Activated naive CD4-positive, alpha-beta T cell treated with anti-CD3 and anti-CD28 coated beads, Interleukin-2, amount 50 U/mL, for 72 hours (primary cell): ENCODE data around the gene BRD3. TPM values are rescaled to one million over a fixed set of nuclear protein-coding genes. Genes with fewer than 3 reads are reported as not detected.
A peak's percentile ranks its signal among the peaks of the same experiment; 100 is the strongest.
"Not testable (repeated sequence)": the region's sequence is repeated elsewhere in the genome, so short reads cannot be mapped to it uniquely, and the experiment has no call there.

Source experiments
- ATAC-seq, 2 donors: fragments of 150-1000 bp; cut with Tn5 transposase; 2 replicates each; pipeline ENCODE4 v1.10.0; 2021; ENCODE audit warnings: mild to moderate bottlenecking in 2 of 2, moderate library complexity in 2 of 2
- DNase-seq, 2 donors: peaks; one replicate each; pipeline ENCODE4 v3.0.0; 2021 to 2022; ENCODE audit warnings: low spot score in 2 of 2
- H3K27ac Mint-ChIP-seq, 2 donors: one replicate each; pipeline ENCODE4 v1.8.0; 2022; ENCODE audit warnings: mild to moderate bottlenecking in 2 of 2, mixed read lengths in 2 of 2
- H3K36me3 Mint-ChIP-seq, 2 donors: one replicate each; pipeline ENCODE4 v1.8.0; 2022; ENCODE audit warnings: mixed read lengths in 2 of 2
- H3K9me3 Mint-ChIP-seq, 2 donors: one replicate each; pipeline ENCODE4 v1.8.0; 2022; ENCODE audit warnings: mixed read lengths in 2 of 2
- total RNA-seq, 2 donors: library from RNA; stranded (reverse); gene quantifications; one replicate each; pipeline ENCODE4 v1.2.3, GENCODE V29; 2022

The BRD3 gene
- total RNA-seq, result 10 to 100 TPM; 24.6 to 29.5 TPM

GRCh38 chr9:134067904-134068743 is at the start of gene BRD3:
BRD3 (minus strand) TSS chr9:134068026; CDS start chr9:134053477, 14,549 bp downstream.
- ATAC-seq, result peak; percentile 77 to 87
- Mint-ChIP-seq H3K36me3 (no peaks in the 10 kb centered on the region), H3K9me3 (no peaks in the 10 kb centered on the region), H3K27ac (peak within 1 kb of the TSS; percentile 72 to 90)
- peak; percentile 82 to 84 for DNase-seq

GRCh38 chr9:134112561-134112960 is 44.7 kb upstream of the BRD3 start:
- Mint-ChIP-seq H3K9me3 (no peaks in the 10 kb centered on the region), H3K36me3 (no peaks in the 10 kb centered on the region), H3K27ac (no peak overlapping the region)
- DNase-seq (no peak), ATAC-seq (no peak)

GRCh38 chr9:134111064-134111463 is 43.2 kb upstream of the BRD3 start:
- Mint-ChIP-seq H3K27ac (no peak overlapping the region), H3K36me3 (no peaks in the 10 kb centered on the region), H3K9me3 (no peaks in the 10 kb centered on the region)
- no peak for ATAC-seq
- no peak for DNase-seq

- DNase-seq, result no peak
- H3K27ac Mint-ChIP-seq, result peak overlapping the region; percentile 33 to 57
- no peak for ATAC-seq
- H3K9me3 Mint-ChIP-seq, result no peaks in the 10 kb centered on the region
- no peaks in the 10 kb centered on the region for H3K36me3 Mint-ChIP-seq
Measured at GRCh38 chr9:134103391-134103998, 35.7 kb upstream of the BRD3 start.

- DNase-seq (no peak), ATAC-seq (no peak)
- H3K36me3 Mint-ChIP-seq, result no peaks in the 10 kb centered on the region
- no peaks in the 10 kb centered on the region for H3K9me3 Mint-ChIP-seq
- H3K27ac Mint-ChIP-seq, result no peak overlapping the region
Measured at GRCh38 chr9:134101623-134102149, 33.9 kb upstream of the BRD3 start.

GRCh38 chr9:134101133-134101532 is 33.3 kb upstream of the BRD3 start:
- not testable (repeated sequence) for H3K27ac Mint-ChIP-seq, H3K36me3 Mint-ChIP-seq, DNase-seq, H3K9me3 Mint-ChIP-seq, ATAC-seq

- no peaks in the 10 kb centered on the region for H3K9me3 Mint-ChIP-seq
- no peak for ATAC-seq
- H3K36me3 Mint-ChIP-seq, result no peaks in the 10 kb centered on the region
- no peak overlapping the region for H3K27ac Mint-ChIP-seq
- DNase-seq, result no peak
Measured at GRCh38 chr9:134100040-134100439, 32.2 kb upstream of the BRD3 start.

GRCh38 chr9:134099123-134099761 is 31.4 kb upstream of the BRD3 start:
- no peaks in the 10 kb centered on the region for H3K36me3 Mint-ChIP-seq
- ATAC-seq, result peak; percentile 46 to 94
- peak in 1 of 2 donors; percentile 69 for DNase-seq
- H3K9me3 Mint-ChIP-seq, result no peaks in the 10 kb centered on the region
- no peak overlapping the region for H3K27ac Mint-ChIP-seq

GRCh38 chr9:134089972-134090371 is 22.1 kb upstream of the BRD3 start:
- ATAC-seq, result no peak
- Mint-ChIP-seq H3K27ac (no peak overlapping the region), H3K36me3 (no peaks in the 10 kb centered on the region), H3K9me3 (peaks cover 0 to 5% of the 10 kb centered on the region in 2 donors)
- no peak for DNase-seq

GRCh38 chr9:134088063-134088725 is 20.4 kb upstream of the BRD3 start:
- DNase-seq (no peak), ATAC-seq (no peak)
- no peaks in the 10 kb centered on the region for H3K36me3 Mint-ChIP-seq
- peaks cover 0 to 5% of the 10 kb centered on the region in 2 donors for H3K9me3 Mint-ChIP-seq
- no peak overlapping the region for H3K27ac Mint-ChIP-seq

GRCh38 chr9:134085674-134086073 is 17.8 kb upstream of the BRD3 start:
- H3K36me3 Mint-ChIP-seq, result no peaks in the 10 kb centered on the region
- no peak overlapping the region for H3K27ac Mint-ChIP-seq
- peaks cover 0 to 5% of the 10 kb centered on the region in 2 donors for H3K9me3 Mint-ChIP-seq
- DNase-seq (no peak), ATAC-seq (no peak)

- H3K9me3 Mint-ChIP-seq, result peaks cover 6 to 11% of the 10 kb centered on the region in 2 donors
- no peak overlapping the region for H3K27ac Mint-ChIP-seq
- no peak for DNase-seq
- no peak for ATAC-seq
- H3K36me3 Mint-ChIP-seq, result peaks cover 7 to 8% of the 10 kb centered on the region in 2 donors
Measured at GRCh38 chr9:134083451-134083850, 15.6 kb upstream of the BRD3 start.

GRCh38 chr9:134076644-134077043 is 8.8 kb upstream of the BRD3 start:
- ATAC-seq (no peak), DNase-seq (no peak)
- Mint-ChIP-seq H3K27ac (no peak overlapping the region), H3K36me3 (peaks cover 13 to 14% of the 10 kb centered on the region in 2 donors), H3K9me3 (peaks cover 6% of the 10 kb centered on the region in 2 donors)

GRCh38 chr9:134075689-134076088 is 7.9 kb upstream of the BRD3 start:
- H3K9me3 Mint-ChIP-seq, ATAC-seq, DNase-seq, H3K27ac Mint-ChIP-seq: not testable (repeated sequence)
- peaks cover 13 to 14% of the 10 kb centered on the region in 2 donors for H3K36me3 Mint-ChIP-seq

GRCh38 chr9:134073500-134073899 is 5.7 kb upstream of the BRD3 start:
- no peaks in the 10 kb centered on the region for H3K9me3 Mint-ChIP-seq
- ATAC-seq, result no peak
- no peak for DNase-seq
- no peak overlapping the region for H3K27ac Mint-ChIP-seq
- peaks cover 6 to 7% of the 10 kb centered on the region in 2 donors for H3K36me3 Mint-ChIP-seq

- not testable (repeated sequence) for DNase-seq, H3K9me3 Mint-ChIP-seq, H3K36me3 Mint-ChIP-seq, H3K27ac Mint-ChIP-seq, ATAC-seq
Measured at GRCh38 chr9:134072683-134073082, 4.9 kb upstream of the BRD3 start.
